Lung (tissue), 12 donors: ENCODE data around the gene MYO9A. TPM values are rescaled to one million over a fixed set of nuclear protein-coding genes. Genes with fewer than 3 reads are reported as not detected.

ENCODE experiments used
- ATAC-seq: fragments of 200-7000 bp; cut with Tn5 transposase; one replicate; pipeline ENCODE4 v1.9.1; 2020; ENCODE audit warnings: moderate number of reproducible peaks; ENCODE audit not compliant: insufficient read depth, low FRiP score
- DNase-seq, 3 donors: peaks; one replicate each; pipeline ENCODE4 v3.0.0-alpha.2; 2013 to 2017
- H3K27ac ChIP-seq, 2 donors: one replicate each; pipeline ENCODE4 v1.5.1; 2013; ENCODE audit warnings: mild to moderate bottlenecking in 2 of 2, moderate library complexity in 2 of 2, control low read depth in 1 of 2, inconsistent platforms in 1 of 2, low read depth in 1 of 2, low read length in 1 of 2
- H3K27me3 ChIP-seq, 3 donors: one replicate each; pipeline ENCODE4 v1.5.1; 2013; ENCODE audit warnings: low read length in 2 of 3; ENCODE audit not compliant: control insufficient read depth in 3 of 3, insufficient read depth in 3 of 3
- H3K36me3 ChIP-seq, 4 donors: one replicate each; pipeline ENCODE4 v1.5.1; 2013; ENCODE audit warnings: low read length in 4 of 4, mild to moderate bottlenecking in 1 of 4, moderate library complexity in 1 of 4; ENCODE audit not compliant: control insufficient read depth in 4 of 4, insufficient read depth in 4 of 4
- H3K4me1 ChIP-seq, 5 donors: one replicate each; pipeline ENCODE4 v1.5.1; 2013; ENCODE audit warnings: low read length in 5 of 5, mild to moderate bottlenecking in 2 of 5, moderate library complexity in 1 of 5; ENCODE audit not compliant: control insufficient read depth in 5 of 5, insufficient read depth in 5 of 5
- H3K4me3 ChIP-seq: one replicate; pipeline ENCODE4 v1.5.1; 2013; ENCODE audit warnings: mild to moderate bottlenecking, control low read depth, moderate library complexity
- H3K9ac ChIP-seq, 2 donors: one replicate each; pipeline ENCODE4 v1.5.1; 2013; ENCODE audit warnings: low read length in 2 of 2, control low read depth in 1 of 2; ENCODE audit not compliant: insufficient read depth in 1 of 2
- H3K9me3 ChIP-seq, 4 donors: one replicate each; pipeline ENCODE4 v1.5.1; 2013; ENCODE audit warnings: low read length in 3 of 4, mild to moderate bottlenecking in 1 of 4, moderate library complexity in 1 of 4; ENCODE audit not compliant: control insufficient read depth in 4 of 4, insufficient read depth in 3 of 4
- CTCF ChIP-seq: IDR thresholded peaks from 2 replicates; pipeline ENCODE4 v1.5.1; 2012; ENCODE audit warnings: mild to moderate bottlenecking; ENCODE audit errors: control extremely low read depth, extremely low read depth
- WGBS, 2 donors: extraction: QIAGEN DNeasy Blood & Tissue Kit; methylation state at CpG; one replicate each; pipeline ENCODE4 v1.1.7; 2013; 5-methylcytosine and 5-hydroxymethylcytosine counted together
- polyA plus RNA-seq, 2 donors: library from polyadenylated mRNA; stranded (reverse); fragments of 200-250 nt; gene quantifications; one replicate each; pipeline ENCODE4 v1.2.1, GENCODE V29; 2013
- total RNA-seq, 2 donors: library from RNA; depleted of rRNA in 1 of 2; stranded (reverse); fragments of >200 nt in 1 of 2; gene quantifications; one replicate each; pipeline ENCODE4 v1.2.1, GENCODE V29; 2014 to 2021
- donor health status: control.
- donor health status: control.
- donor health status: Bipolar disorder and iron deficiency.
- donor health status: healthy.
- donor health status: DM: yes; HTN: yes; CAD: no.

Gene MYO9A
- total and polyA plus RNA-seq, 4 donors, result 4.5 to 173 (median 34.4) TPM

GRCh38 chr15:71945012-71945411, 172.9 kb downstream of the MYO9A start:
- no peak for ATAC-seq
- TF ChIP-seq CTCF, result no peak

GRCh38 chr15:71943806-71944205, 174.1 kb downstream of the MYO9A start:
- Histone ChIP-seq H3K4me1 (peaks cover 0 to 9% (median 0%) of the 10 kb centered on the region in 5 donors), H3K27ac (no peak overlapping the region), H3K9ac (no peak overlapping the region), H3K4me3 (no peak overlapping the region), H3K9me3 (no peaks in the 10 kb centered on the region), H3K36me3 (peaks cover 0 to 4% (median 2%) of the 10 kb centered on the region in 4 donors), H3K27me3 (no peaks in the 10 kb centered on the region)
- TF ChIP-seq CTCF, result no peak
- peak in 2 of 3 donors; percentile 62 to 85 for DNase-seq
- no peak for ATAC-seq
- 88 to 93% methylated on average over 5 of the region's 5 CpGs for WGBS, 2 donors

More at GRCh38 chr15:71945012-71945411, 172.9 kb downstream of the MYO9A start:
- H3K27ac ChIP-seq, result no peak overlapping the region
- H3K4me3 ChIP-seq, result no peak overlapping the region
- H3K27me3 ChIP-seq, result no peaks in the 10 kb centered on the region
- no peak overlapping the region for H3K9ac ChIP-seq
- H3K9me3 ChIP-seq, result no peaks in the 10 kb centered on the region
- peaks cover 0 to 4% (median 2%) of the 10 kb centered on the region in 4 donors for H3K36me3 ChIP-seq
- H3K4me1 ChIP-seq, result peaks cover 0 to 9% (median 0%) of the 10 kb centered on the region in 5 donors
- WGBS, 2 donors, result 95 to 97% methylated on average over 1 of the region's 1 CpG
- no peak for DNase-seq

- DNase-seq (peak in 1 of 3 donors; percentile 69), ATAC-seq (no peak)
- H3K9ac ChIP-seq, result no peak overlapping the region
- 91 to 92% methylated on average over 6 of the region's 6 CpGs for WGBS, 2 donors
- no peak for TF ChIP-seq CTCF
- H3K4me1 ChIP-seq, result peaks cover 0 to 9% (median 0%) of the 10 kb centered on the region in 5 donors
- H3K27ac ChIP-seq, result no peak overlapping the region
- peaks cover 0 to 5% (median under 1%) of the 10 kb centered on the region in 4 donors for H3K36me3 ChIP-seq
- H3K4me3 ChIP-seq, result no peak overlapping the region
- no peaks in the 10 kb centered on the region for H3K27me3 ChIP-seq
- no peaks in the 10 kb centered on the region for H3K9me3 ChIP-seq
Observed at GRCh38 chr15:71939981-71940588, 177.9 kb downstream of the MYO9A start.
